Smooth muscle cell (in vitro differentiated cells): ENCODE measurements around the gene GON4L. TPM values are rescaled to one million over a fixed set of nuclear protein-coding genes. Genes with fewer than 3 reads are reported as not detected.

Source experiments
- DNase-seq: peaks from one replicate; lab custom pipeline; 2025; ENCODE audit not compliant: unreplicated experiment; lab: John Stamatoyannopoulos, UW
- H2AFZ ChIP-seq: fragments of 200-600 bp; sonication (generic); 2 replicates; pipeline ENCODE4 v1.6.0; 2016; ENCODE audit warnings: antibody characterized with exemption, low read depth, mild to moderate bottlenecking
- H3F3A ChIP-seq: fragments of 200-600 bp; sonication (generic); 2 replicates; pipeline ENCODE4 v1.6.0; 2017; ENCODE audit warnings: antibody characterized with exemption, low read depth
- H3K27ac ChIP-seq: fragments of 200-600 bp; sonication (generic); 2 replicates; pipeline ENCODE4 v1.5.1; 2016; ENCODE audit warnings: low read depth, mild to moderate bottlenecking
- H3K27me3 ChIP-seq: fragments of 200-600 bp; sonication (generic); 2 replicates; pipeline ENCODE4 v1.6.1; 2016; ENCODE audit warnings: low read depth, mild to moderate bottlenecking
- H3K36me3 ChIP-seq: fragments of 200-600 bp; sonication (generic); 2 replicates; pipeline ENCODE4 v1.5.1; 2016; ENCODE audit warnings: low read depth
- H3K4me1 ChIP-seq: fragments of 200-600 bp; sonication (generic); 2 replicates; pipeline ENCODE4 v1.5.1; 2016; ENCODE audit warnings: low read depth
- H3K4me2 ChIP-seq: fragments of 200-600 bp; sonication (generic); 2 replicates; pipeline ENCODE4 v1.6.0; 2016; ENCODE audit warnings: mild to moderate bottlenecking
- H3K4me3 ChIP-seq: fragments of 200-600 bp; sonication (generic); 2 replicates; pipeline ENCODE4 v1.5.1; 2016; ENCODE audit warnings: mild to moderate bottlenecking
- H3K79me2 ChIP-seq: fragments of 200-600 bp; sonication (generic); 2 replicates; pipeline ENCODE4 v1.6.0; 2016; ENCODE audit warnings: low read depth, mild to moderate bottlenecking
- H3K9ac ChIP-seq: fragments of 200-600 bp; sonication (generic); 2 replicates; pipeline ENCODE4 v1.6.0; 2016; ENCODE audit warnings: low read depth
- H3K9me3 ChIP-seq: fragments of 200-600 bp; sonication (generic); replicated peaks from 2 replicates; pipeline ENCODE4 v1.5.1; 2016; ENCODE audit warnings: low read depth
- H4K20me1 ChIP-seq: fragments of 200-600 bp; sonication (generic); 2 replicates; pipeline ENCODE4 v1.6.0; 2016; ENCODE audit warnings: low read depth
- CTCF ChIP-seq: fragments of 200-600 bp; sonication (generic); IDR thresholded peaks from 2 replicates; pipeline ENCODE4 v1.5.1; 2017; ENCODE audit warnings: borderline replicate concordance, mild to moderate bottlenecking, antibody characterized with exemption; ENCODE audit not compliant: insufficient read depth, poor library complexity, severe bottlenecking
- WGBS: methylation state at CpG from one replicate; pipeline ENCODE4 v1.1.7; 2016; ENCODE audit warnings: low lambda C conversion rate; 5-methylcytosine and 5-hydroxymethylcytosine counted together
- polyA plus RNA-seq: library from polyadenylated mRNA; unstranded; fragments of >200 nt; fragmentation: Nextera tagmentation; extraction: Ambion mirVana; gene quantifications from 2 replicates; pipeline ENCODE4 v1.2.1, GENCODE V29; 2016
- total RNA-seq: library from RNA; depleted of rRNA; stranded (reverse); fragments of >200 nt; gene quantifications from 2 replicates; pipeline ENCODE4 v1.2.3, GENCODE V29; 2014

The GON4L gene
- total and polyA plus RNA-seq, 2 experiments from 2014 or later = 21.0 to 40.8 TPM

GRCh38 chr1:155834296-155834926 lies 22.6 kb downstream of the GON4L start:
- Histone ChIP-seq H4K20me1 (peaks cover 47% of the 10 kb centered on the region), H3K79me2 (peaks cover 36% of the 10 kb centered on the region), H3K4me3 (no peak overlapping the region), H3K36me3 (no peaks in the 10 kb centered on the region), H3K4me1 (no peaks in the 10 kb centered on the region), H3K27ac (no peak overlapping the region), H2AFZ (no peak overlapping the region), H3K9me3 (no peaks in the 10 kb centered on the region), H3K4me2 (no peak overlapping the region), H3F3A (no peaks in the 10 kb centered on the region), H3K9ac (no peak overlapping the region), H3K27me3 (no peaks in the 10 kb centered on the region)
- no peak for TF ChIP-seq CTCF
- 98% methylated on average over 11 of the region's 11 CpGs for WGBS
- no peak for DNase-seq

DNA sequence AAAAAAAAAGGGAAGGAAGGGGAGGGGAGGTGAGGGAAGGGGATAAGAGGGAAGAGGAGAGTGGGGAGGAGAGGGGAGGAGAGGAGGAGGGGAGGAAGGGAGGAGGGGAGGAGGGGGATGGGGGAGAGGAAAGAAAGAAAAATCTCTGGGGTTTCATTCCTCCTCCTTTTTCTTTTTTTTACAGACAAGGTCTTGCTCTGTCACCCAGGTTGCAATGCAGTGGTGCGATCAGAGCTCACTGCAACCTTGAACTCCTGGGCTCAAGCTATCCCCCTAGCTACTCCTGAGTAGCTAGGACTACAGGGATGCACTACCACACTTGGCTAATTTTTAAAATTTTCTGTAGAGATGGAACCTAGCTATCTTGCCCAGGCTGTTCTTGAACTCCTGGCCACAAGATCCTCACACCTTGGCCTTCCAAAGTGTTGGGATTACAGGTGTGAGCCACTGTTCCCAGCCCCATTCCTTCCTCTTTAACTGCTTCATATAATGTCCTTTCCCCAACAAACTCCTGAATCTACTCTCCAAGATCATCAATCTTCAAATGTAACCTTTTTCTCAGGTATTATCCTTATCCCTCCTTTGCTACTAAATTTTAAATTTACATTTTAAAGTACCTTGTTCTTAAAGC lies 23.2 kb downstream of the GON4L start:
- Histone ChIP-seq H3K9ac (no peak overlapping the region), H3K79me2 (peaks cover 36% of the 10 kb centered on the region), H3K27me3 (no peaks in the 10 kb centered on the region), H3K4me3 (no peak overlapping the region), H2AFZ (no peak overlapping the region), H3F3A (no peaks in the 10 kb centered on the region), H3K4me2 (no peak overlapping the region), H4K20me1 (peaks cover 40% of the 10 kb centered on the region), H3K36me3 (no peaks in the 10 kb centered on the region), H3K9me3 (no peaks in the 10 kb centered on the region), H3K4me1 (no peaks in the 10 kb centered on the region), H3K27ac (no peak overlapping the region)
- no peak for TF ChIP-seq CTCF
- WGBS = 100% methylated on average over 1 of the region's 1 CpG
- DNase-seq = no peak

- no peaks in the 10 kb centered on the region for H3K4me1 ChIP-seq
- H3K36me3 ChIP-seq = no peaks in the 10 kb centered on the region
- WGBS = 99% methylated on average over 7 of the region's 7 CpGs
- H3K27ac ChIP-seq = no peak overlapping the region
- H3K79me2 ChIP-seq = peaks cover 27% of the 10 kb centered on the region
- H4K20me1 ChIP-seq = peaks cover 30% of the 10 kb centered on the region
- H3K4me3 ChIP-seq = no peak overlapping the region
- no peaks in the 10 kb centered on the region for H3K27me3 ChIP-seq
- no peak for DNase-seq
- no peaks in the 10 kb centered on the region for H3F3A ChIP-seq
- H3K9me3 ChIP-seq = no peaks in the 10 kb centered on the region
- no peak overlapping the region for H3K4me2 ChIP-seq
- no peak for TF ChIP-seq CTCF
- no peak overlapping the region for H3K9ac ChIP-seq
- no peak overlapping the region for H2AFZ ChIP-seq
Observed at GRCh38 chr1:155831279-155831976, 25.6 kb downstream of the GON4L start.
